ENCODE results near the gene CLPTM1L. TPM values are rescaled to one million over a fixed set of nuclear protein-coding genes. Genes with fewer than 3 reads are reported as not detected.

CLPTM1L gene
- total RNA-seq, 2 donors from 2014 or later, result 56.6 to 85.4 TPM

DNA sequence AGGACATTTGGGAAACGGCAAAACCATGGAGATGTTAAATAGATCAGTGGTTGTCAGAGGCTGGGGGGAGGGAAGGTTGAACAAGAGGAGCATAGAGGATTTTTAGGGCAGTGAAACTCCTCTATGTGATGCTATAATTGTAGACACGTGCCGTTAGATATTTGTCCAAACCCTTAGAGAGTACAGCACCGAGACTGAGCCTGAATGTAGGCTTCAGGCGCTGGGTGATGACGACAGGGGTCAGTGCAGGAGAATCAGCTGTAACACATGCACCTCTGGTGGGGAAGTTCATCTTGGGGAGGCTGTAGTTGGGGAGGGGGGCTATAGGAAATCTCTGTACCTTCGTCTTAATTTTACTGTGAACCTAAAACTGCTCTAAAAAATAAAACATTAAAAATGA, 22.2 kb upstream of the CLPTM1L start:
- H3K36me3 ChIP-seq, result no peaks in the 10 kb centered on the region
- no peaks in the 10 kb centered on the region for H3K4me1 ChIP-seq
- no peaks in the 10 kb centered on the region for H3K27me3 ChIP-seq
- DNase-seq (ENCODE audit: low spot score), result no peak
- TF ChIP-seq, protein P1, sequence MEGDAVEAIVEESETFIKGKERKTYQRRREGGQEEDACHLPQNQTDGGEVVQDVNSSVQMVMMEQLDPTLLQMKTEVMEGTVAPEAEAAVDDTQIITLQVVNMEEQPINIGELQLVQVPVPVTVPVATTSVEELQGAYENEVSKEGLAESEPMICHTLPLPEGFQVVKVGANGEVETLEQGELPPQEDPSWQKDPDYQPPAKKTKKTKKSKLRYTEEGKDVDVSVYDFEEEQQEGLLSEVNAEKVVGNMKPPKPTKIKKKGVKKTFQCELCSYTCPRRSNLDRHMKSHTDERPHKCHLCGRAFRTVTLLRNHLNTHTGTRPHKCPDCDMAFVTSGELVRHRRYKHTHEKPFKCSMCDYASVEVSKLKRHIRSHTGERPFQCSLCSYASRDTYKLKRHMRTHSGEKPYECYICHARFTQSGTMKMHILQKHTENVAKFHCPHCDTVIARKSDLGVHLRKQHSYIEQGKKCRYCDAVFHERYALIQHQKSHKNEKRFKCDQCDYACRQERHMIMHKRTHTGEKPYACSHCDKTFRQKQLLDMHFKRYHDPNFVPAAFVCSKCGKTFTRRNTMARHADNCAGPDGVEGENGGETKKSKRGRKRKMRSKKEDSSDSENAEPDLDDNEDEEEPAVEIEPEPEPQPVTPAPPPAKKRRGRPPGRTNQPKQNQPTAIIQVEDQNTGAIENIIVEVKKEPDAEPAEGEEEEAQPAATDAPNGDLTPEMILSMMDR (IDR thresholded peaks at IDR 0.05), result no peak
- no peak overlapping the region for H3K27ac ChIP-seq
- H3K4me3 ChIP-seq, result no peak overlapping the region
- H3K9me3 ChIP-seq, result no peaks in the 10 kb centered on the region

DNA sequence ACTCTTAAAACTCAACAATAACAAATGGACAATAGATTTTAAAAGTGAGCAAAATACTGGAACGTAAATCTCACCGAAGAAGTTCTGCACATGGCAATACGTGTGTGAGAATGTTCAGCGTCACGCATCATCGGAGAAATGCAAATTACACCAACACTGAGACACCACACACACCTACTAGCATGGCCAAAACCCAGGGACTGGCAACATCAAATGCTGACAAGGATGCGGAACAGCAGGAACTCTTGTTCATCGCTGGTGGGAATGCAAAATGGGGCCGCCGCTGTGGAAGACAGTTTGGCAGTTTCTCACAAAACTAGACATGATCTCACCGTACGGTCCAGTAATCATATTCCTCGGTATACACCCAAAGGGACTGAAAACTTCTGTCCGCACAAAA, 21.6 kb upstream of the CLPTM1L start:
- Histone ChIP-seq H3K36me3 (no peaks in the 10 kb centered on the region), H3K4me1 (no peaks in the 10 kb centered on the region), H3K4me3 (no peak overlapping the region), H3K27ac (no peak overlapping the region), H3K9me3 (no peaks in the 10 kb centered on the region), H3K27me3 (no peaks in the 10 kb centered on the region)
- DNase-seq (ENCODE audit: low spot score), result no peak
- TF ChIP-seq, protein P1 (IDR thresholded peaks at IDR 0.05), result no peak

DNA sequence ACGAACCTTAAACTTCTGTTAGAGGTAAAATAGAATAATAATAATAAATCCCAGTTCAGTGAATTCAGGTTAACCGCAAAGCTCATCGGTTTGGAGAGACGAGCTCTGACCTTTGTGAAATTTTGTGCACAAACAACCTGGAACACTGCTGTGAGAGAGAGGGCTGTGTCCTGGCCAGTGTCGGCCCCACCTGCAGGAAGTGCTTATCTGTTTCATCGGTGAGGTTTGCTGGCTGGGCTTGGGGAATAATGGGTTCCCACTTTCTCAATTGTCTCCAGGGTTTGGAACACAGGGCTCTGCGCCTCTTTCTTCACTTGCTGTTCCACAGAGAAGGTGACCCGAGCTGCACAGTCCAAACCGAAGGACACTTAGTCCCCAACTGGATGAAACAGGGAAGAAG, 19.3 kb upstream of the CLPTM1L start:
- TF ChIP-seq, protein P1 (IDR thresholded peaks at IDR 0.05), result no peak
- no peaks in the 10 kb centered on the region for H3K27me3 ChIP-seq
- H3K4me1 ChIP-seq, result no peaks in the 10 kb centered on the region
- DNase-seq (ENCODE audit: low spot score), result no peak
- no peaks in the 10 kb centered on the region for H3K36me3 ChIP-seq
- H3K4me3 ChIP-seq, result no peak overlapping the region
- H3K27ac ChIP-seq, result no peak overlapping the region
- no peaks in the 10 kb centered on the region for H3K9me3 ChIP-seq

DNA sequence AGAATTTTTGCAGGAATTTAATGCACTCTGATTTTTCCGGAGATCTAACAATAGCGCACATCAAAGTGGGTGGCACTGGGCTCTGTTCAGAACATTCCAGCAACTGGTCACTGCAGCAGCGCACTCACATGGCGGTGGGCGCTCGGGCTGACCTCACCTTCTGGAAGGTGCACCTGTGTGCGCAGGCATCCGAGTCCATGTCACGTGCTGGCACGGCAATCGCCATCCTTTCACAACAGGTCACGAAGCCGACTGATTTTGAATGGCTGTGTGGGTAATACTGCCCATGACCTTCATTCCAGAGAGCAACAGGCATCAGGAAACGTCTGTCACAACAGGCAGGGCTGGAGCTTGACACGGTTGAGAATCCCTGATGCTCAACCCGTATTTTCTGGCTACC, 18.7 kb upstream of the CLPTM1L start:
- DNase-seq (ENCODE audit: low spot score), result no peak
- Histone ChIP-seq H3K4me3 (no peak overlapping the region), H3K4me1 (no peaks in the 10 kb centered on the region), H3K36me3 (no peaks in the 10 kb centered on the region), H3K27me3 (no peaks in the 10 kb centered on the region), H3K9me3 (no peaks in the 10 kb centered on the region), H3K27ac (no peak overlapping the region)
- TF ChIP-seq, protein P1 (IDR thresholded peaks at IDR 0.05), result no peak

DNA sequence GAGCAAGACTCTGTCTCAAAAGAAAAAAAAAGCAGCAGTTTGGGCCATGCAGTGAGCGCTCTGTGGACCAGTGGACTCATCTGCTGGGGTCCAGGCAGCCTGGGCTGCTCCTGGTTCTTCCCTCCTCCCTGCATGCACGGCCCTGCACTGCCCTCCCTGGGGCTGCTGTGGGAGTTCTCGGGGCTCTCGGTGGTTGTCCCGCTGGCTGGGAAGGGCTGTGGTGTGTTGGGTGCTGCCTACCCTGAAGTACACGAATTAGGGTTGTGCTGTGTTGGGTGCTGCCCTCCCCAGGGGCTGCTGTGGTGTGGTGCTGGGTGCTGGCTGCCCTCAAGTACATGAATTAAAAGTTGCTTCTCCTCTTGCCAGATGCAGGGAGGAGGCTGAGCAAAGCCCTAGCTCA, 18.3 kb upstream of the CLPTM1L start:
- Histone ChIP-seq H3K9me3 (no peaks in the 10 kb centered on the region), H3K27me3 (no peaks in the 10 kb centered on the region), H3K4me3 (no peak overlapping the region), H3K27ac (no peak overlapping the region), H3K4me1 (no peaks in the 10 kb centered on the region), H3K36me3 (no peaks in the 10 kb centered on the region)
- TF ChIP-seq, protein P1 (IDR thresholded peaks at IDR 0.05), result no peak
- DNase-seq (ENCODE audit: low spot score), result no peak

DNA sequence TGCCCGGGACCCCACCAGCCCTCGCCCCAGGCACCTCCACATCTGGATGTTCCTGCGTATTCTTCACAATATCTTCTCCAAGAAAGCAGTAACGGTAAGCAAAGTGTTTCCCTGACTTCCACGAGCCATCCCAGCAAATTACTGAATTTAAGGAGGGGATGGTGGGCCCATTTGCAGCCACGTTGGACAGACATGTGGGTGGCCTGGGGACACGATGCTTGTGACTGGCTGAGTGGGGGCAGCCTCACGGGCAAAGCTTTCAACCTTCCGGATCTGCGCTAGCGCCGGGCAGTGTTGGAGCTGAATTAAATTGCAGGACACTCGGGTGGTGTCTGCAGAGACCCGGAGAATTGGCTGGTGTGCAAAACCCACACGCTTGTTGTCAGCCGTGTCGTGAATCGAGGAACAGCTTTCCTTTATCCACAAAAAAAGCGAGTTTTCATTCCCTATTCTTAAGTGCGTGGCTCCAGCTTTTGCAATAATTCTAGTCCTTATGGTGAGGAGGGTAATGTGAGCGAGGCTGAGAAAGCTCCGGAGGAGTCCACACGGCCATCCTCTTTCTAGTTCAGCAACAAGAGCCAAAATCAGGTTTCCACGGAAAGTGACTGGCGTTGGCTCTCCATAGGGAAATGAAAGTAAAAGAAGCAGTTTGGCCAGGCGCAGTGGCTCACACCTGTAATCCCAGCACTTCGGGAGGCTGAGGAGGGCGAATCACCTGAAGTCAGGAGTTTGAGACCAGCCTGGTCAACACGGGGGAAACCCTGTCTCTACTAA, 17.5 kb upstream of the CLPTM1L start:
- Histone ChIP-seq H3K9me3 (no peaks in the 10 kb centered on the region), H3K4me3 (no peak overlapping the region), H3K4me1 (no peaks in the 10 kb centered on the region), H3K27ac (no peak overlapping the region), H3K27me3 (no peaks in the 10 kb centered on the region), H3K36me3 (no peaks in the 10 kb centered on the region)
- DNase-seq (ENCODE audit: low spot score), result no peak
- TF ChIP-seq, protein P1 (IDR thresholded peaks at IDR 0.05), result no peak
